K562 (cell line): ENCODE results near the gene UBXN2A.

Source experiments
- CTCF ChIP-seq, 3 experiments: IDR thresholded peaks in 2 of 3; conservative IDR thresholded peaks in 1 of 3; 2 replicates each; pipeline ENCODE4 v1.5.1; 2011 to 2012; ENCODE audit warnings: low read length in 3 of 3, mild to moderate bottlenecking in 3 of 3, control low read depth in 2 of 3, improper control_type of control experiment in 1 of 3, inconsistent platforms in 1 of 3, low read depth in 1 of 3, mixed read lengths in 1 of 3, moderate library complexity in 1 of 3; ENCODE audit not compliant: insufficient read depth in 2 of 3
- HOMEZ ChIP-seq: fragments of 250-450 bp; sonication (Bioruptor Pico); IDR thresholded peaks from 2 replicates; pipeline ENCODE4 v1.4.0; 2020; ENCODE audit warnings: mild to moderate bottlenecking, moderate library complexity
- MTA3 ChIP-seq: fragments of 450-650 bp; formaldehyde crosslinking; IDR thresholded peaks from 2 replicates; pipeline ENCODE4 v1.6.1; 2017; ENCODE audit warnings: mild to moderate bottlenecking, borderline replicate concordance
- NRF1 ChIP-seq, 2 experiments: fragments of 450-650 bp; IDR thresholded peaks in 1 of 2; conservative IDR thresholded peaks in 1 of 2; 2 replicates each; pipeline ENCODE4 v1.6.1; 2014; ENCODE audit warnings: mild to moderate bottlenecking in 2 of 2

- TF ChIP-seq CTCF (IDR thresholded peaks at IDR 0.05 in 2 of 3, conservative IDR thresholded peaks at IDR 0.05 in 1 of 3; ENCODE audit: insufficient read depth in 2 of 3, low read depth in 1 of 3, low read length in 3 of 3), result no peak
- no peak for TF ChIP-seq MTA3
- TF ChIP-seq NRF1 (conservative IDR thresholded peaks at IDR 0.05 in 1 of 2, IDR thresholded peaks at IDR 0.05 in 1 of 2), result no peak
- TF ChIP-seq HOMEZ (CRISPR knock-in tag), result no peak
Observed at GRCh38 chr2:24016853-24017703, 76.8 kb downstream of the UBXN2A start.
